ENCODE measurements around the gene CATSPER4. TPM values are rescaled to one million over a fixed set of nuclear protein-coding genes. Genes with fewer than 3 reads are reported as not detected.

The CATSPER4 gene
- total RNA-seq, 2 donors from 2014 or later: 1.5 TPM; not detected in 1

DNA sequence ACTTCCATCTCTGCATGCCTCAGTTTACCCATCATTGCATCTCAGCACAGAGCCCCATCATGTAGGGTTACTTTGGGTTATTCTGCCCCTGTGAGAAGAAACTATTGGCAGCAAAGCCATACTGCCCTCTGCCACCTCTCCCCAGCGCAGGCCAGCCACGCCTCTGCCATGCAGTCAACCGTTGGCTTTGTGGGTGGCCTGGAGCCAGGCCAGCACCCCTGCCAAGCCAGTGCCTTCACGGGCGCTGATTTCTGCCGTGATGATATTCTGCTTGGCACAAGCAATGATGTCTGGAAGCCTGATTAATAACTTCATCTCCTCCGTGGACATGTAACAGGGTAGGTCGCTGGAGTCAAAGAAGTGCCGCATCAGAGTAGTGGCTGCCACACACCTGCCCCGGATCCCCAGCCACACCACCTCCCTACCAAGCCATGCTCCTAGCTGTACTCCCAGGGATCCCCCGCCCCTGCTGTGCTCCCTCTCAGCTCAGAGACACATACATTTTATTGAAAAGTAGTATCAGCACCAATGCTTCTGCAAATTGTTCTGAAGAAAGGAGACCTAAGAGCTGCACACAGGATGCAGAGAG, 28.6 kb downstream of the CATSPER4 start:
- Histone ChIP-seq H3K27me3 (replicated peaks; ENCODE audit: insufficient read depth) (no peaks in the 10 kb centered on the region), H3K9me3 (no peaks in the 10 kb centered on the region), H3K4me1 (replicated peaks) (no peaks in the 10 kb centered on the region), H3K27ac (no peak overlapping the region), H3K4me3 (no peak overlapping the region), H3K36me3 (no peaks in the 10 kb centered on the region)
- DNase-seq (ENCODE audit: low spot score): no peak
- intact Hi-C loops (cut with DNase I): no loop called here
- 42% methylated on average over 10 of the region's 11 CpGs for WGBS
- no peak for TF ChIP-seq POLR2AphosphoS5 (IDR thresholded peaks at IDR 0.05)
- no peak for TF ChIP-seq POLR2A (IDR thresholded peaks at IDR 0.05)
- TF ChIP-seq, protein P1, sequence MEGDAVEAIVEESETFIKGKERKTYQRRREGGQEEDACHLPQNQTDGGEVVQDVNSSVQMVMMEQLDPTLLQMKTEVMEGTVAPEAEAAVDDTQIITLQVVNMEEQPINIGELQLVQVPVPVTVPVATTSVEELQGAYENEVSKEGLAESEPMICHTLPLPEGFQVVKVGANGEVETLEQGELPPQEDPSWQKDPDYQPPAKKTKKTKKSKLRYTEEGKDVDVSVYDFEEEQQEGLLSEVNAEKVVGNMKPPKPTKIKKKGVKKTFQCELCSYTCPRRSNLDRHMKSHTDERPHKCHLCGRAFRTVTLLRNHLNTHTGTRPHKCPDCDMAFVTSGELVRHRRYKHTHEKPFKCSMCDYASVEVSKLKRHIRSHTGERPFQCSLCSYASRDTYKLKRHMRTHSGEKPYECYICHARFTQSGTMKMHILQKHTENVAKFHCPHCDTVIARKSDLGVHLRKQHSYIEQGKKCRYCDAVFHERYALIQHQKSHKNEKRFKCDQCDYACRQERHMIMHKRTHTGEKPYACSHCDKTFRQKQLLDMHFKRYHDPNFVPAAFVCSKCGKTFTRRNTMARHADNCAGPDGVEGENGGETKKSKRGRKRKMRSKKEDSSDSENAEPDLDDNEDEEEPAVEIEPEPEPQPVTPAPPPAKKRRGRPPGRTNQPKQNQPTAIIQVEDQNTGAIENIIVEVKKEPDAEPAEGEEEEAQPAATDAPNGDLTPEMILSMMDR (IDR thresholded peaks at IDR 0.05): no peak

DNA sequence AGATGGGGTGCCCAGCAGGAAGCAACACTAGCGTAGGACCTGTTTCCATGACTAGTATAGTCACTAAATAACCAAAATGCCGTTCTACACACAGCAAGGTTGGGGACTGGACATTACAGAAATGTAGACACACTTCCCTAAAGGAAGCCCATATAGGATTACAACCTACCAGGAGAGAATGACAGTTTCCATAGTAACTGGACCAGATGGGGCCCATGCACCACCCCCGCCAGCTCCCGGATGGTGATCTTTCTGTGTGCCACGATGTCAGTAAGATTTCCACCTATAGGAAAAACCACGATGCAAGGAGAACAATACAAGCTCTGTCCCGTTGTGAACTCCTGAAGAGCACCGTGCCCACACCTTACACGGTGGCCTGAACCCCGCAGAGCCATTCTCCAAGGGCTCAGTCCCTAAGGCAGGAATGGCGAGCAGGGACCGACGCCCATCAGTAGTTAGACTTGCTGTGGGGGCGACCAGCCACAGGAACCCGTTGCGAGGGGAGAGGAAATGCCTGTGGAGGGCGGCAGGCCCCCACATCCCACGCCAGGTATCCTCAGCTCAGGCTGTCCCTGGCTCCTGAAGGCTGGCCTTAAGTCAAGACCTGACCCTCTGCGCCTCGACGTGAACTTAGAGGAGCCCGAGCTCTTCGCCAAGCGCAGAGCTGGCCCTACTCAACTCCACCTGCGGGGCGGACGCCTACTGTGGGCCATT, 30.0 kb downstream of the CATSPER4 start:
- Histone ChIP-seq H3K4me3 (no peak overlapping the region), H3K36me3 (no peaks in the 10 kb centered on the region), H3K9me3 (no peaks in the 10 kb centered on the region), H3K27me3 (replicated peaks; ENCODE audit: insufficient read depth) (no peaks in the 10 kb centered on the region), H3K4me1 (replicated peaks) (no peaks in the 10 kb centered on the region), H3K27ac (no peak overlapping the region)
- DNase-seq (ENCODE audit: low spot score): no peak
- TF ChIP-seq POLR2AphosphoS5 (IDR thresholded peaks at IDR 0.05): no peak
- TF ChIP-seq, protein P1 (IDR thresholded peaks at IDR 0.05): no peak
- no peak for TF ChIP-seq POLR2A (IDR thresholded peaks at IDR 0.05)
- intact Hi-C loops (cut with DNase I): no loop called here
- WGBS: 62% methylated on average over 27 of the region's 27 CpGs

DNA sequence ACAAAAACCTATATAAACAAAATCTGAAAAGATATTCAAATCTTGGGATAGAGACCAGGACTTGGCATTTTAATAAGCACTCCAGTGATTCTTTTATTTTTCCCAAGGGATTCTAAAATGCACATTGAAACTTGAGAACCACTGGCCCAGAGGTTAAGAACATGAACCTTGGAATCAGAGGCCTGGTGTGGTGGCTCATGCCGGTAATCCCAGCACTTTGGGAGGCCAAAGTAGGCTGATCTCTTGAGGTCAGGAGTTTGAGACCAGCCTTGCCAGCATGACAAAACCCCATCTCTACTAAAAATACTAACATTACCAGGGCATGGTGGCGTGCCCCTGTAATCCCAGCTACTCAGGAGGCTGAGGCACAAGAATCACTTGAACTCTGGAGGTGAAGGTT, 30.7 kb downstream of the CATSPER4 start:
- no peaks in the 10 kb centered on the region for H3K9me3 ChIP-seq
- no peak overlapping the region for H3K4me3 ChIP-seq
- TF ChIP-seq POLR2AphosphoS5 (IDR thresholded peaks at IDR 0.05) (no peak), POLR2A (IDR thresholded peaks at IDR 0.05) (no peak)
- TF ChIP-seq, protein P1 (IDR thresholded peaks at IDR 0.05): no peak
- no peaks in the 10 kb centered on the region for H3K27me3 ChIP-seq (replicated peaks; ENCODE audit: insufficient read depth)
- no peak overlapping the region for H3K27ac ChIP-seq
- intact Hi-C loops (cut with DNase I): no loop called here
- no peaks in the 10 kb centered on the region for H3K4me1 ChIP-seq (replicated peaks)
- 91% methylated on average over 2 of the region's 2 CpGs for WGBS
- DNase-seq (ENCODE audit: low spot score): no peak
- H3K36me3 ChIP-seq: no peaks in the 10 kb centered on the region

DNA sequence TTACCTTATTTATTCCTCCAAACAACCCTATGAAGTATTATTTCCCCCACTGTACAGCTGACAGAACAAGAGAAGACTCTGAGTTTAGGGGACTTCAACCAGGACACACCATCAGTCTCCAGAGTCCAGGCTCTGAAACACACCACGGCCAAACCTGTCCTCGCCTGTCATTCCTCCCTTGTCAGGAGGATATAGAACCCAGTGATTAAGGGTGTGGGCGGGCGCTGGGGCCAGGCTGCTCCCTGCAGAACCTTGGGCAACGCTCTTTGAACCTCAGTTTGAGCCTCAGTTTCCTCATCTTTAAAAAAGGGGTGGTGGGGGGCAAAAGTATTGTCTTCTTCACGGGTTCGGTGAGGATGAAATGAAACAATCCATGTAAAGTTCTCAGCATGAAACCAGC, 34.2 kb downstream of the CATSPER4 start:
- intact Hi-C loops (cut with DNase I): no loop called here
- no peak for DNase-seq (ENCODE audit: low spot score)
- 84% methylated on average over 7 of the region's 7 CpGs for WGBS
- no peak overlapping the region for H3K27ac ChIP-seq
- no peaks in the 10 kb centered on the region for H3K4me1 ChIP-seq (replicated peaks)
- H3K27me3 ChIP-seq (replicated peaks; ENCODE audit: insufficient read depth): no peaks in the 10 kb centered on the region
- no peaks in the 10 kb centered on the region for H3K9me3 ChIP-seq
- no peaks in the 10 kb centered on the region for H3K36me3 ChIP-seq
- H3K4me3 ChIP-seq: no peak overlapping the region
- TF ChIP-seq, protein P1 (IDR thresholded peaks at IDR 0.05): no peak
- TF ChIP-seq POLR2AphosphoS5 (IDR thresholded peaks at IDR 0.05) (no peak), POLR2A (IDR thresholded peaks at IDR 0.05) (no peak)
